Keratinocyte (primary cell): ENCODE measurements around the gene SLC6A15. TPM values are rescaled to one million over a fixed set of nuclear protein-coding genes. Genes with fewer than 3 reads are reported as not detected.
A peak's percentile ranks its signal among the peaks of the same experiment; 100 is the strongest.

Source experiments
- DNase-seq: peaks from one replicate; pipeline ENCODE4 v3.0.0-alpha.2; 2011; ENCODE audit warnings: low read depth, missing footprints, low spot score
- FAIRE-seq: peaks from 2 replicates; lab custom pipeline; 2011; peaks lifted over from hg19 to GRCh38; lab: Jason Lieb, UNC
- H2AFZ ChIP-seq: 2 replicates; pipeline ENCODE4 v1.6.0; 2012; ENCODE audit warnings: low read length, control low read depth, inconsistent platforms; ENCODE audit not compliant: control insufficient read depth
- H3K27ac ChIP-seq: 2 replicates; pipeline ENCODE4 v1.5.1; 2011; ENCODE audit warnings: low read length; ENCODE audit not compliant: control insufficient read depth, insufficient read depth
- H3K27me3 ChIP-seq: 3 replicates; pipeline ENCODE4 v1.6.0; 2011; ENCODE audit warnings: low read length; ENCODE audit not compliant: control insufficient read depth, insufficient read depth; ENCODE audit errors: extremely low read depth
- H3K36me3 ChIP-seq, 2 experiments: 2 replicates in 1 of 2; 3 replicates in 1 of 2; pipeline ENCODE4 v1.5.1; 2011; ENCODE audit warnings: low read length in 2 of 2, mild to moderate bottlenecking in 1 of 2; ENCODE audit not compliant: control insufficient read depth in 2 of 2, insufficient read depth in 2 of 2; ENCODE audit errors: extremely low read depth in 1 of 2
- H3K4me1 ChIP-seq: 3 replicates; pipeline ENCODE4 v1.5.1; 2011; ENCODE audit warnings: low read length; ENCODE audit not compliant: control insufficient read depth, insufficient read depth; ENCODE audit errors: extremely low read depth
- H3K4me2 ChIP-seq: 3 replicates; pipeline ENCODE4 v1.6.0; 2011; ENCODE audit warnings: low read depth, low read length; ENCODE audit not compliant: control insufficient read depth, insufficient read depth; ENCODE audit errors: extremely low read depth
- H3K4me3 ChIP-seq, 3 experiments: fragments of 200-600 bp in 1 of 3; sonication (generic) in 1 of 3; 2 replicates in 2 of 3; 3 replicates in 1 of 3; pipeline ENCODE4 v1.5.1; 2011 to 2016; ENCODE audit warnings: low read length in 3 of 3, mild to moderate bottlenecking in 3 of 3, control low read depth in 2 of 3, inconsistent platforms in 1 of 3, low read depth in 1 of 3, mixed read lengths in 1 of 3, mixed run types in 1 of 3, moderate library complexity in 1 of 3; ENCODE audit not compliant: control insufficient read depth in 2 of 3, insufficient read depth in 2 of 3; ENCODE audit errors: extremely low read depth in 1 of 3
- H3K79me2 ChIP-seq: 2 replicates; pipeline ENCODE4 v1.6.0; 2012; ENCODE audit warnings: low read length; ENCODE audit not compliant: control insufficient read depth, insufficient read depth
- H3K9ac ChIP-seq: 3 replicates; pipeline ENCODE4 v1.6.0; 2011; ENCODE audit warnings: low read length; ENCODE audit not compliant: control insufficient read depth, insufficient read depth; ENCODE audit errors: extremely low read depth
- H3K9me1 ChIP-seq: 3 replicates; pipeline ENCODE4 v1.6.0; 2011; ENCODE audit warnings: low read length; ENCODE audit not compliant: control insufficient read depth, insufficient read depth; ENCODE audit errors: extremely low read depth
- H3K9me3 ChIP-seq: 2 replicates; pipeline ENCODE4 v1.5.1; 2012; ENCODE audit warnings: low read depth, low read length; ENCODE audit not compliant: control insufficient read depth
- H4K20me1 ChIP-seq: 3 replicates; pipeline ENCODE4 v1.6.0; 2011; ENCODE audit warnings: low read length; ENCODE audit not compliant: control insufficient read depth, insufficient read depth; ENCODE audit errors: extremely low read depth
- EZH2 ChIP-seq: IDR thresholded peaks from one replicate; pipeline ENCODE4 v1.6.1; 2012; ENCODE audit warnings: inconsistent platforms, mild to moderate bottlenecking, low read length, moderate library complexity
- dilution Hi-C: fragments of 300-500 bp; cut with MboI; formaldehyde crosslinking; loops from one replicate; pipeline ENCODE4 v1.7.0; 2020; ENCODE audit warnings: low sequenced_read_pairs; ENCODE audit not compliant: extremely low pct_ligation_motif_present
- polyA plus RNA-seq, 5 experiments: library from polyadenylated mRNA; depleted of rRNA in 3 of 5; stranded (reverse) in 3 of 5; stranded (forward) in 1 of 5; unstranded in 1 of 5; fragments of >200 nt; gene quantifications; 1 replicate in 1 of 5; 2 replicates in 3 of 5; 3 replicates in 1 of 5; pipeline versions ENCODE4 v1.2.1 to v1.2.3, GENCODE V29; 2011 to 2012; ENCODE audit warnings: missing spikeins in 2 of 5, low read depth in 1 of 5, low replicate concordance in 1 of 5
- TF ChIP-seq, protein P1 (sequence below), 3 experiments: IDR thresholded peaks in 1 of 3; conservative IDR thresholded peaks in 1 of 3; optimal IDR thresholded peaks in 1 of 3; 2 replicates in 2 of 3; 3 replicates in 1 of 3; pipeline versions ENCODE3 to v1.5.1; 2011; ENCODE audit warnings: low read length in 3 of 3, mild to moderate bottlenecking in 3 of 3, moderate library complexity in 2 of 3, control low read depth in 1 of 3, inconsistent platforms in 1 of 3; ENCODE audit not compliant: insufficient read depth in 2 of 3; ENCODE audit errors: extremely low read depth in 1 of 3

SLC6A15 gene
- polyA plus RNA-seq, 1 donor (not counting 4 experiments of a cell fraction or from before 2014, with no cell fraction given): 18.9 TPM

DNA sequence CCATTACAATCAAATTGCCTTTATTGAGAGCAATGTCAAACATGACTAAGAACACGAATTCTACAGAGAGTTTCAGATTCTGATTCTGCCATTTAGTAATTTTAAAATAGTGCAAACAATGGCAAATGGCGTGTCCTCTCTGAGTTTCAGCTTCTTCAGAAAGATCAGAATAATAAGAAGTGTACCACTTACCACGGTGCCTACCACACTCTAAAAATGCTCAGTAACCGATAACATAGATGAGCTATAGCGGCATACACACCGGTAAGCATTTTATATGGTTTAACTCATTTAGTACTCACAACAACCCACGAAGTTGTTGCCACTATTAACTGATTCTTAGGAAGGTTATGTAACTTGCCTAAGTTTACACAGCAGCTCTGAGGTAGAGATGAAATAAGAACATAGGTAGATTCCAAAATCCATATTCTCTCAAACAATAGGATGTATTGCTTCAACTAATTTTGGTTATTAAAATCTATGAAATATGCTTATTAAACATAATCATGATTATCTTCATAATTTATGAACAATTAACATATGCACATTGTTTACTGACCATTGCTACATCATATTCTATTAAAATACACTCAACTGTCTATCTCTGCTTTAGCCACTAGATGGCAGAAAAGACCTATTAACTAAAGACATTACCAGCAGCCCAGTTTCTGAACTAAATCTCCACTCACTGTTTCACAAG lies 38.3 kb downstream of the SLC6A15 start:
- Histone ChIP-seq H3K36me3 (peaks cover 3 to 6% of the 10 kb centered on the region in 2 experiments), H3K27me3 (no peaks in the 10 kb centered on the region), H3K4me2 (no peak overlapping the region), H3K79me2 (no peaks in the 10 kb centered on the region), H2AFZ (no peak overlapping the region), H3K9ac (no peak overlapping the region), H3K4me3 (no peak overlapping the region), H3K27ac (no peak overlapping the region), H4K20me1 (no peaks in the 10 kb centered on the region), H3K4me1 (no peaks in the 10 kb centered on the region), H3K9me1 (no peaks in the 10 kb centered on the region), H3K9me3 (no peaks in the 10 kb centered on the region)
- FAIRE-seq (peak; percentile 43), DNase-seq (peak; percentile 30)
- dilution Hi-C loops: no loop called here
- no peak for TF ChIP-seq EZH2
- TF ChIP-seq, protein P1, sequence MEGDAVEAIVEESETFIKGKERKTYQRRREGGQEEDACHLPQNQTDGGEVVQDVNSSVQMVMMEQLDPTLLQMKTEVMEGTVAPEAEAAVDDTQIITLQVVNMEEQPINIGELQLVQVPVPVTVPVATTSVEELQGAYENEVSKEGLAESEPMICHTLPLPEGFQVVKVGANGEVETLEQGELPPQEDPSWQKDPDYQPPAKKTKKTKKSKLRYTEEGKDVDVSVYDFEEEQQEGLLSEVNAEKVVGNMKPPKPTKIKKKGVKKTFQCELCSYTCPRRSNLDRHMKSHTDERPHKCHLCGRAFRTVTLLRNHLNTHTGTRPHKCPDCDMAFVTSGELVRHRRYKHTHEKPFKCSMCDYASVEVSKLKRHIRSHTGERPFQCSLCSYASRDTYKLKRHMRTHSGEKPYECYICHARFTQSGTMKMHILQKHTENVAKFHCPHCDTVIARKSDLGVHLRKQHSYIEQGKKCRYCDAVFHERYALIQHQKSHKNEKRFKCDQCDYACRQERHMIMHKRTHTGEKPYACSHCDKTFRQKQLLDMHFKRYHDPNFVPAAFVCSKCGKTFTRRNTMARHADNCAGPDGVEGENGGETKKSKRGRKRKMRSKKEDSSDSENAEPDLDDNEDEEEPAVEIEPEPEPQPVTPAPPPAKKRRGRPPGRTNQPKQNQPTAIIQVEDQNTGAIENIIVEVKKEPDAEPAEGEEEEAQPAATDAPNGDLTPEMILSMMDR (optimal IDR thresholded peaks at IDR 0.05 in 1 of 3, IDR thresholded peaks at IDR 0.05 in 1 of 3, conservative IDR thresholded peaks at IDR 0.05 in 1 of 3; ENCODE audit: extremely low read depth in 1 of 3, insufficient read depth in 2 of 3, low read length in 3 of 3): peak in 2 of 3 experiments; percentile 43 to 59

DNA sequence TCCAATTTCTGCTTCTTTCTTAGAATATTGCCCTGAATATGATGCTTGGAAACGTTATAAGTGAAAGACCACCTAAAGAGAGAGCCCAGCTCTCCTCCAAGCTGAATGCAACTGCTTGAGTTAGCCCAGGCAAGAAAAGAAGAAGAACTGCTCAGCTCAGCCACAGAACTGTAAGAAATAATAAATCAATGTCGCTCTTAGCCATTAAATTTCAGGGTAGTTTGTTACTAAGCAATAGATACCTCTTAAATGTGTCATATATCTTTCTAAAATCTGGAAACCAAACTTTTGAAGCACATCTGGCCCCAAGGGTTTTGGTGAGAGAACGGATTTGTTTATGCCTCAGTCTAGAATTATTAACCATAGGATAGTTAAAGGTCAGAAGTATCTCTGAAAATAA lies 50.4 kb downstream of the SLC6A15 start:
- Histone ChIP-seq H3K9ac (no peak overlapping the region), H3K27ac (no peak overlapping the region), H3K4me2 (no peak overlapping the region), H3K9me1 (no peaks in the 10 kb centered on the region), H3K27me3 (no peaks in the 10 kb centered on the region), H3K79me2 (no peaks in the 10 kb centered on the region), H3K4me3 (no peak overlapping the region), H3K9me3 (no peaks in the 10 kb centered on the region), H3K36me3 (peaks cover 0 to 3% of the 10 kb centered on the region in 2 experiments), H3K4me1 (peaks cover under 1% of the 10 kb centered on the region), H2AFZ (no peak overlapping the region), H4K20me1 (no peaks in the 10 kb centered on the region)
- TF ChIP-seq, protein P1 (optimal IDR thresholded peaks at IDR 0.05 in 1 of 3, IDR thresholded peaks at IDR 0.05 in 1 of 3, conservative IDR thresholded peaks at IDR 0.05 in 1 of 3; ENCODE audit: extremely low read depth in 1 of 3, insufficient read depth in 2 of 3, low read length in 3 of 3): no peak
- no peak for TF ChIP-seq EZH2
- DNase-seq: no peak
- no peak for FAIRE-seq
- dilution Hi-C loops: no loop called here
